ENCODE measurements around the gene PIGT.

Gene PIGT

GRCh38 chr20:45406260-45407066 is 9.5 kb upstream of the PIGT start (continued):
- TF ChIP-seq, protein P1, sequence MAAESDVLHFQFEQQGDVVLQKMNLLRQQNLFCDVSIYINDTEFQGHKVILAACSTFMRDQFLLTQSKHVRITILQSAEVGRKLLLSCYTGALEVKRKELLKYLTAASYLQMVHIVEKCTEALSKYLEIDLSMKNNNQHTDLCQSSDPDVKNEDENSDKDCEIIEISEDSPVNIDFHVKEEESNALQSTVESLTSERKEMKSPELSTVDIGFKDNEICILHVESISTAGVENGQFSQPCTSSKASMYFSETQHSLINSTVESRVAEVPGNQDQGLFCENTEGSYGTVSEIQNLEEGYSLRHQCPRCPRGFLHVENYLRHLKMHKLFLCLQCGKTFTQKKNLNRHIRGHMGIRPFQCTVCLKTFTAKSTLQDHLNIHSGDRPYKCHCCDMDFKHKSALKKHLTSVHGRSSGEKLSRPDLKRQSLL (tag by site-specific recombination; IDR thresholded peaks at IDR 0.05) = no peak
- TF ChIP-seq EGR2 (tag by site-specific recombination; IDR thresholded peaks at IDR 0.05; ENCODE audit: low read depth) (peak; percentile 98), ZBTB8A (tag by site-specific recombination; IDR thresholded peaks at IDR 0.05) (peak; percentile 92), SP2 (tag by site-specific recombination; IDR thresholded peaks at IDR 0.05) (peak; percentile 70), ZNF423 (tag by site-specific recombination; IDR thresholded peaks at IDR 0.05) (peak; percentile 89; the same call in 1 of the 2 replicates), ZBTB7A (tag by site-specific recombination; IDR thresholded peaks at IDR 0.05; ENCODE audit: low read depth) (peak; percentile 33; the same call in 1 of the 2 replicates), WT1 (tag by site-specific recombination; IDR thresholded peaks at IDR 0.05) (peak; percentile 10; the same call in 1 of the 2 replicates), ZNF133 (tag by site-specific recombination; IDR thresholded peaks at IDR 0.05) (no peak), ZNF549 (tag by site-specific recombination; IDR thresholded peaks at IDR 0.05) (no peak), ZNF433 (tag by site-specific recombination; IDR thresholded peaks at IDR 0.05; ENCODE audit: low read depth) (no peak), ZFHX2 (tag by site-specific recombination; conservative IDR thresholded peaks at IDR 0.05) (peak; percentile 100), SP7 (tag by site-specific recombination; IDR thresholded peaks at IDR 0.05) (peak; percentile 72; the same call in 1 of the 2 replicates), ZSCAN16 (tag by site-specific recombination; IDR thresholded peaks at IDR 0.05) (no peak), ZNF76 (tag by site-specific recombination; IDR thresholded peaks at IDR 0.05; ENCODE audit: borderline replicate concordance, low read depth) (peak; percentile 68), OVOL3 (tag by site-specific recombination; IDR thresholded peaks at IDR 0.05) (no peak), GLIS2 (tag by site-specific recombination; IDR thresholded peaks at IDR 0.05) (peak; percentile 61; the same call in 1 of the 2 replicates)
- TF ChIP-seq, protein P2, sequence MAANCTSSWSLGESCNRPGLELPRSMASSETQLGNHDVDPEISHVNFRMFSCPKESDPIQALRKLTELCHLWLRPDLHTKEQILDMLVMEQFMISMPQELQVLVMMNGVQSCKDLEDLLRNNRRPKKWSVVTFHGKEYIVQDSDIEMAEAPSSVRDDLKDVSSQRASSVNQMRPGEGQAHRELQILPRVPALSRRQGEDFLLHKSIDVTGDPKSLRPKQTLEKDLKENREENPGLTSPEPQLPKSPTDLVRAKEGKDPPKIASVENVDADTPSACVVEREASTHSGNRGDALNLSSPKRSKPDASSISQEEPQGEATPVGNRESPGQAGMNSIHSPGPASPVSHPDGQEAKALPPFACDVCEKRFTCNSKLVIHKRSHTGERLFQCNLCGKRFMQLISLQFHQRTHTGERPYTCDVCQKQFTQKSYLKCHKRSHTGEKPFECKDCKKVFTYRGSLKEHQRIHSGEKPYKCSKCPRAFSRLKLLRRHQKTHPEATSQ (tag by site-specific recombination; IDR thresholded peaks at IDR 0.05) = no peak
- TF ChIP-seq, protein P3, sequence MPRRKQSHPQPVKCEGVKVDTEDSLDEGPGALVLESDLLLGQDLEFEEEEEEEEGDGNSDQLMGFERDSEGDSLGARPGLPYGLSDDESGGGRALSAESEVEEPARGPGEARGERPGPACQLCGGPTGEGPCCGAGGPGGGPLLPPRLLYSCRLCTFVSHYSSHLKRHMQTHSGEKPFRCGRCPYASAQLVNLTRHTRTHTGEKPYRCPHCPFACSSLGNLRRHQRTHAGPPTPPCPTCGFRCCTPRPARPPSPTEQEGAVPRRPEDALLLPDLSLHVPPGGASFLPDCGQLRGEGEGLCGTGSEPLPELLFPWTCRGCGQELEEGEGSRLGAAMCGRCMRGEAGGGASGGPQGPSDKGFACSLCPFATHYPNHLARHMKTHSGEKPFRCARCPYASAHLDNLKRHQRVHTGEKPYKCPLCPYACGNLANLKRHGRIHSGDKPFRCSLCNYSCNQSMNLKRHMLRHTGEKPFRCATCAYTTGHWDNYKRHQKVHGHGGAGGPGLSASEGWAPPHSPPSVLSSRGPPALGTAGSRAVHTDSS (tag by site-specific recombination; IDR thresholded peaks at IDR 0.05) = peak; percentile 87

GRCh38 chr20:45407067-45407745 is 8.7 kb upstream of the PIGT start:
- POLR2A ChIA-PET = interaction anchor here (0.5 to 2.2 kb wide), 14 partner anchors 9 to 528 kb away, joined by 3 to 22 read pairs (median 5); partner anchors contain the start of genes PIGT and SYS1
- CTCF ChIA-PET = interaction anchor here (0.7 to 2.5 kb wide), 9 partner anchors 9 to 863 kb away, joined by 3 to 18 read pairs (median 4); partner anchors contain the start of genes PIGT and SYS1
- peak overlapping the region; percentile 92 for H3K27ac ChIP-seq (ENCODE audit: extremely low read depth, low read depth, low read length)
- H3K4me3 ChIP-seq (ENCODE audit: low read depth, low read length) = peak overlapping the region; percentile 71
- peaks cover 0 to 28% of the 10 kb centered on the region in 2 experiments; a peak in 2 of 3 replicates for H3K36me3 ChIP-seq (ENCODE audit: control insufficient read depth in 2 of 2, insufficient read depth in 1 of 2, low read length in 2 of 2)
- H3K9me3 ChIP-seq (ENCODE audit: control insufficient read depth, insufficient read depth, low read depth, low read length) = no peaks in the 10 kb centered on the region
- peaks cover 10% of the 10 kb centered on the region for H3K4me1 ChIP-seq (ENCODE audit: control insufficient read depth, insufficient read depth, low read length)
- no peak for TF ChIP-seq ZNF433 (tag by site-specific recombination; IDR thresholded peaks at IDR 0.05; ENCODE audit: low read depth)
- no peak for TF ChIP-seq ZNF776 (tag by site-specific recombination; IDR thresholded peaks at IDR 0.05; ENCODE audit: borderline replicate concordance)
- TF ChIP-seq ZNF692 (tag by site-specific recombination; IDR thresholded peaks at IDR 0.05) = no peak
- no peak for TF ChIP-seq ZNF391 (tag by site-specific recombination; IDR thresholded peaks at IDR 0.05; ENCODE audit: borderline replicate concordance, low read depth)
- TF ChIP-seq BCL11A (tag by site-specific recombination; IDR thresholded peaks at IDR 0.05; ENCODE audit: low read depth) = no peak
- no peak for TF ChIP-seq ZNF266 (tag by site-specific recombination; IDR thresholded peaks at IDR 0.05; ENCODE audit: low read depth)
- no peak for TF ChIP-seq ZNF747 (tag by site-specific recombination; IDR thresholded peaks at IDR 0.05)
- no peak for TF ChIP-seq ZNF311 (tag by site-specific recombination; IDR thresholded peaks at IDR 0.05; ENCODE audit: borderline replicate concordance)
- TF ChIP-seq ZNF362 (tag by site-specific recombination; IDR thresholded peaks at IDR 0.05) = no peak
- no peak for TF ChIP-seq ZNF202 (tag by site-specific recombination; IDR thresholded peaks at IDR 0.05; ENCODE audit: borderline replicate concordance)
- no peak for TF ChIP-seq ZNF19 (tag by site-specific recombination; IDR thresholded peaks at IDR 0.05; ENCODE audit: low read depth)

Measured in HEK293 (cell line).